OCI-M2 (cell line): ENCODE results near the gene NDRG2.
"Not testable (repeated sequence)": the region's sequence is repeated elsewhere in the genome, so short reads cannot be mapped to it uniquely, and the experiment has no call there.

Experiments
- DNase-seq: peaks from one replicate; lab custom pipeline; 2025; ENCODE audit not compliant: unreplicated experiment; lab: John Stamatoyannopoulos, UW

NDRG2 gene

DNA sequence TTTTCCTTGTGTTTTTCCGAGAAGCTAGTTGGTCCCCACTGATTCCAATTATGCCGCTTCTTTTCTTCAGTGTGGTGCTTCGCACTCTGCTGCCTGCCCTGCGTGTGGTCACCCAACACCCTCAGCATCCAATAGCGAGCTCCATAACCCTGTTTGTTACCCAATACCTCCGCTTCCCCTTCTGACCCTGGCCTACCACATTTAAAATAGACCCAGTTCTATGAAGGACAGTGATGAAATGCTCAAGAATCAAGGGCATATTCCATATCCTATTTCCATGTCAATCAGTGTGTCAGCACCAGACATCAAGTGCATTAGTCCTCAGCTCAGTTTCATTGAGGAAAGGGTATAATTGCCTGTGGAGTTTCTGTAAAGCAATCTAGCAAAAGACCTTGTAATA, 9.5 kb downstream of the NDRG2 start:
- no peak for DNase-seq

DNA sequence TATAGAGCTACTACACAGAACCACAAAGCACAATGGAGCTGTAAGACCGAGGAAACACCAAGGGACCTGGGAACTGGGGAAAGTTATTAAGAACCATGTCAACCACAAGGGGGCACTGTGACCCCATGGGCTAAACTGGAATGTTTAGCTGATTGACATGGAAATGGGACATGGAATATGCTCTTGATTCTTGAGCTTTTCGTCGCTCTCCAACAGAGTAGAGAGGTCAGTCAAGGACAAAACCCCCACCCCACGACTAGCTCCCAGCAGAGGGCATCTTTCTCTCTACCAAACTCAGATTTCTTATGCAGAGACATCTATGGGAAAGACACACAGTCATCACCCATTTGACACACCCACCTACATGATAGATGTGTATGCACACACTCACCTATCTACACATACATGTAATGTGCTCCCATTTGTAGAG, 10.1 kb downstream of the NDRG2 start:
- DNase-seq, result peak; percentile 91

DNA sequence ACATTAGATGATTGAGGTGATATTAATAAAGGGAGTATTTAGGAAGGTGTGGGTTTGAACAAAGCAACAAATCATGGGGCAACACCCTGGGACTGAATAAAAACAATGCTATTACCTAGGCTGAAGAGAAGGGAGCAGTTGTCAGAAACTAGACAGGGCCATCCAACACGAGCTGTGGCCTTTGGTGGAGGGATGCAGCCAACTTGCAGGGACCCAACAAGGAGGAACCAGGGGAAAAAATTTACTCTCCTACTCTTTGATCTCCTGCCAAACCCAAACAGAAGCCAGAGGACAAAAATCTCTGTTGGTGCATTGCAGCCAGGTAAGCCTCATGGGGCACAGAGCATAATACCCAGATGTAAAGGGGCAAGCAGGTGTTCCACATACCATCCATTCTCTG, 13.7 kb downstream of the NDRG2 start:
- no peak for DNase-seq

DNA sequence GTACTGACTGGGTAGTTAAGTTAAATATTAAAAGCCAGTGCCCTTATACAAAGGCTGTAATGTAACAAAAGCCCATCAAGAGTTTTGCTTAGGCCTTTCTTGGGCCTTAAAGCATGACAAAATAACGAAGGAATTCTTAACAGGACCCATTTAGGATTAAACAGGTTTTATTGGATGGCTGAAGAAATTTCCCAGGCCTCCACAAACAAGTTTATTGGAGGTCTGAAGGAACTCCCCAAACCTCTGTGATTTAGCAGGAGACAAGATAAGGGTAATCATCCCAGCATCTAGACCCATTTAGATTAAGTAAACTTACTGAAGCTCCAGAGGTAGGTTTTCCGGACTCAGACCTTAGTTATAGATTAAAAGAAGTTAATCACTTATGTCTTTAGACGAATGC, 15.1 kb downstream of the NDRG2 start:
- DNase-seq, result not testable (repeated sequence)

DNA sequence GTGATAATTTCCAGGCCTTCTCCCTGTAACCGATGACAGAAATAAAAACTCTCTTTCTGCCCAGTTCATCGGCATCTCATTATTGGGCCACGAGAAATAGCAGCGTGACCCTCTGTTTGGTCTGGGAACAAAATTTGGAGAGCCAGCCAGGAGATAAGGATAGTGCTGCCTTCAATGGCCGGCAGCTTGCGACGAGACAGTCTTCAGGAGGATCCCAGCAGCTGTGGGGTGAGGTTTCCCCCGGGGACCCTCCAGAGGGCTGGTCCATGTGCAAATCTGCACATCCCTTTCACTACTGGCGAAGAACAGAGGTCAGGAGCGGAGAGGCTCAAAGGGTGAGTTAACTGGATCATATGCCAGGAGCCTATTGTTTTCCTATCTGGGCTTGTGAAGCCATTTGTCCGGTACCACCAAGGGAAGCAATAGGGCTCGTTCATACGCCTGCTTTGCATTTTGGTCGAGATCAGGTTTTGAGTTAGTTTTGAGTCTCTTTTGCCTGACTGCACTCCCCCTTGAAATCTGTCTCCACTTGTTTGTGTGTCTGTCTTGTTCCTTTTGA, 21.0 kb downstream of the NDRG2 start:
- DNase-seq, result no peak

DNA sequence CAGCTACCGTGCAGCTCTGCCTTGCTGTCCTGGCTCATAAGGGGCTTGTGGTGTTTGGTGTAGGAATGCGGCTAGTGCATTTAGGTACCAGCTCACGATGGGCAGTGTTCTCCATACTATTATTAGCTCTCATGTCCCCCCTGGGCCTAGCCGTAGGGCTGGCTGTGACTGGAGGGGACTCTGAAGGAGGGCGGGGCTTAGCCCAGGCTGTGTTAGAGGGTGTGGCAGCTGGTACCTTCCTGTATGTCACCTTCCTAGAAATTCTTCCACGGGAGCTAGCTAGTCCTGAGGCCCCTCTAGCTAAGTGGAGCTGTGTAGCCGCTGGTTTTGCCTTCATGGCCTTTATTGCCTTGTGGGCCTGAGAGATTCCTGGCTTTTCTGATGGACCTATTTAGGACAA, 23.6 kb downstream of the NDRG2 start:
- no peak for DNase-seq

DNA sequence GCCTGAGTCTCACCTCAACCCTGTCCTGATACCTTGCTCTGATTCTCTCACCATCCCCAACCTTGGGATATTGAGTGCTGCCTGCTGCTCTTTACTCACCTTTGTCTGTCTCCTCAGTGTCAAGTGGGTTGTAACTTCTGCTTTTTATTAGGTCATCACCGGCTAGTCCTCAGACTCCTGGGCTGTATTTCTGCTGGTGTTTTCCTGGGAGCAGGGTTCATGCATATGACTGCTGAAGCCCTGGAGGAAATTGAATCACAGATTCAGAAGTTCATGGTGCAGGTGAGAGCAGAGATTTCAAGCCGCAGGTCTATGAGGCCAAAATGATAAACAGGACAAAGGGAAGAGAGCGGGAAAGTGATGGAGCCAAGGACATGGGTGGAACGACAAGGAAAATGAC, 25.3 kb downstream of the NDRG2 start:
- DNase-seq, result no peak

DNA sequence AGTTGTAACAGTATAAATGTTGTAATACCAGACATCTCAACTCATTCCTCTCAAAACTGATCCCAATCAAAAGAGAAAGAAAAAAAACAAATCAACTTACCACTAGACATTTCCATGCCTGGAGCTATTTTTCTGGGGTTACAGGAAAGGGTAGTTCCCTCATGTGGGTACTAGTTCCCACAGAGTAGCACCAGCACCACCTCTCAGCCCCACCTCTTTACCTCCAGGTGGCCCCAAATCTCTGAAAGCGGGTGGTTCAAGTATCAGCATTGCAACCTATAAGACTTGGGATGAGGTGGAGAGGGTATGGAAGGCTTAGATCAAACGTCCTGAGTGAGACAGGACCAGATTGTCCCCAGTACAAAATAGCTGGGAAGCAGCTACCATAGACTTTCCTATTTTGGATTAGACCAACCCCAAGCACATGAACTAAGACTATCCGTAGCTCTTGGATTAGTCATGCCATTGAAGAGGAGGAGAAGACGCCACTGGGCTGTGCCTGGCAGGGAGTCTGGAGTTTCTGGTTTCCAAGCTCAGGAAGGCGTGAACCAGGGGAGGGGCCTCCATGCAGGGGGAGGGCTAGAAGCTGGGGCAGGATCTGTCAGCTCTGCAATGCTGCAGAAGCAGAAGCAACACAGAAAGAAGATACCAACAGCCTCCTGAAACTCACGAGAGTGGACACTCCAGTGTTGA, 26.0 kb downstream of the NDRG2 start, which contains the start of gene SLC39A2:
Gene SLC39A2 (plus strand): TSS at position 620 of the 693 bp plus-strand sequence. CDS start 154 bp downstream, outside the sequence.
- no peak for DNase-seq

DNA sequence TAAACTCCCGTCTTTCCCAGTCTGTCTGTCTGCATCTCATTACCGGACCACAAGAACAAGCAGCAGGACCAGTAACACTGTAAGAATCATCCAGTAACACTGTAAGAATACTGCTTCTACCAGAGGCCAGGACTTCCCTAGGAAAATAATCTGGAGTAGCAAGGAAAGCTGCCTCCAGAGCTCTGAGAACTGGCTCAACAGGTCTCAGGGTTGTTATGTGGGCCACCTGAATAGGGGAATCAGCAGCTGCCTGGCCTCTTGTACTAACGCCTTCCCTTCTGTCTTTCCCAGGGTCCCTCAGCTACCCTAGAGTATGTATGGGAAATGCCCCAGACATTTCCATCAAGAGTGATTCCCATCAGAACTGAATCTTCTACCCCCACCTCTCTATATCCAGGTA, 26.7 kb downstream of the NDRG2 start:
- no peak for DNase-seq

DNA sequence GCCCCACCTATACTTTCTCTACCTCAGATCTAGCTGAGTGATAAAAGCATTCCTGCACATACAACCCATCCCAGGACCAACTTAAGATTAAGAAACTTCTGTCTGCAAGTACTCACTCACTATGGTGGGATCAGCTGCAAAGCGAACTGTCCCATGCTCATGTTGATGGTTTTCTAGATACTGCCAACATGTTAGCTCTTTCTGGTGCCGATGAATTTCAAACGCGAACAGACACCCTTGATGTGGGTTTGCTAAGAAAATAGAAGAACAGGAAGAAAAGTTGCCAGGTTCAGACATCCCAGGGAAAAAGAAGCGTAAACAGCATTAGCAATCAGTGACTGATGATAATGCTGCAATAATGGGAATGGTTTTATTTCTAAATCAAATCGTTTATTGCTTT, 27.3 kb downstream of the NDRG2 start:
- no peak for DNase-seq

DNA sequence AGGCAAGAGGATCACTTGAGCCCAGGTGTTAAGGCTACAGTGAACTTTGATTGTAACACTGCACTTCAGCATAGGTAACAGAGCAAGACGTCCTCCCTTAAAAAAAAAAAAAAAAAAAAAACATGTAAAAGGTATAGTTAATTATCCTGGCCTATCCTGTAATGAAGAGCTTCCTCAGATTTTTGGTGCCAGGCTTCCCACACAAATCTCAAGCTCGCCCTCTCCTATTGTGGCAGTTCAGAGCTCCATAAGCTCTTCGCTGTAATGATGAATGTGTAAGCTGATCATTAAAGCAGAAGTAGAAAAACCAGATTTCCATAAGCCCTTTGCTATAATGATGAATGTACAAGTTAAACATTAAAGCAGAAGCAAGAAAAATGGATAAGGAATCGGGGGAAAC, 27.7 kb downstream of the NDRG2 start:
- no peak for DNase-seq

DNA sequence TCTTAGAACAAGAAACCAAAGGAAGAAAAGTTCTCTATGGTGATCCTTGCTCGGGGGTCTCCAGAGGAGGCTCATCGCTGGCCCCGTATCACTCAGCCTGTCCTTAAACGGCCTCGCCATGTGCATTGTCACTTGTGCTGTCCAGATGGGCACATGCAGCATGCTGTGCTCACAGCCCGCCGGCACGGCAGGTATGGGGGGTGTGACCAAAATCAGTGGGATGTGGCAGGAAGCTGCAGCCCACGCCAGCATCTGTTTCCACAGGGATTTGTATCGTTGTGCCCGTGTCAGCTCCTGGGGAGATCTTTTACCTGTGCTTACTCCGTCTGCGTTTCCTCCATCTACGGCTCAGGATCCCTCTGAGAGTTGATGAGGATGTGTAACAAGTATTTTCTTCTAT, 28.3 kb downstream of the NDRG2 start:
- no peak for DNase-seq

DNA sequence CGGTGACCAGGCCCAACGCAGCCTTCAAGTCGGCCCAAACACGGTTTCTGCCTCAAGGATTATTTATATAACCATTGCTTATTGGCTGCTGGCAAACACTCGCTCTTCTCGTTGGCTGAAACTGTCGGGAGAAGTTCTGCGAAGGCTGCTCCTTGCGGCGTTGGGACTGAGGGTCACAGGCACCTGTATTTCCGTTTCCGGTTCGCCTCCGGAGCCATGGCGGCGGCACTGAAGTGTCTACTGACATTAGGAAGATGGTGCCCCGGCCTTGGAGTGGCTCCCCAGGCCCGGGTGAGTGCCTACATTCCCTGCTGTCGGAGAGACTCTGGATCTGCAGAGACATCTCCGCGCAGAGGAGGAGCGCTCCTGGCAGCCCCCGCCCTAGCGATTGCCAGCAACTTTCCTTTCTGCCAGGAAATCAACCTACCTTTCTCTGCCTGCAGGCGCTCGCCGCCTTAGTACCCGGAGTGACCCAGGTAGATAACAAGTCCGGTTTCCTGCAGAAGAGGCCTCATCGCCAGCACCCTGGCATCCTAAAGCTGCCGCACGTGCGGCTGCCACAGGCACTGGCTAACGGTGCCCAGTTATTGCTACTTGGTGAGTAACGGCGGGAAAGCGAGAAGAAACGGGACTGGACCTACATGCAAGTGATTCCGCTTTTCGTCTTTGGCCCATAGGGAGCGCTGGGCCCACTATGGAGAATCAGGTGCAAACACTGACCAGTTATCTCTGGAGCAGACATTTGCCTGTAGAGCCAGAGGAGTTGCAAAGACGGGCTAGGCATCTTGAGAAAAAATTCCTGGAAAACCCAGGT, 34.9 kb downstream of the NDRG2 start, which contains the start of gene METTL17:
Gene METTL17 (plus strand): TSS at position 194 of the 814 bp plus-strand sequence. CDS start 23 bp downstream, at position 217.
- DNase-seq, result peak; percentile 89

DNA sequence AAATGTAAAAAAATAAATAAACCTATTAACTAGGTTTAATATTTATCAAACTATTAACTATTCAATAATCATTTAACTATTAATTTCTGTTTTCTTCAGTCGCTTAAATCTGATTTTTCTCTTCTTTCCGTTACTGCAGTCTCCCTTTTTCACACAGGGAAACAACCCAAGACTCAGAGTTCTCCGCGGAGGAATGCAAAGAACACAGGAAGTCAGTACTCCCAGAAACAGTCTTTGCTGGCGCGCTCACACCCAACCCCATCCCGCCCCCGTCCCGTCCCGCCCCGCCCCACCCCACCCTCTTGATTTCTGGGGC, 35.4 kb downstream of the NDRG2 start:
- no peak for DNase-seq

DNA sequence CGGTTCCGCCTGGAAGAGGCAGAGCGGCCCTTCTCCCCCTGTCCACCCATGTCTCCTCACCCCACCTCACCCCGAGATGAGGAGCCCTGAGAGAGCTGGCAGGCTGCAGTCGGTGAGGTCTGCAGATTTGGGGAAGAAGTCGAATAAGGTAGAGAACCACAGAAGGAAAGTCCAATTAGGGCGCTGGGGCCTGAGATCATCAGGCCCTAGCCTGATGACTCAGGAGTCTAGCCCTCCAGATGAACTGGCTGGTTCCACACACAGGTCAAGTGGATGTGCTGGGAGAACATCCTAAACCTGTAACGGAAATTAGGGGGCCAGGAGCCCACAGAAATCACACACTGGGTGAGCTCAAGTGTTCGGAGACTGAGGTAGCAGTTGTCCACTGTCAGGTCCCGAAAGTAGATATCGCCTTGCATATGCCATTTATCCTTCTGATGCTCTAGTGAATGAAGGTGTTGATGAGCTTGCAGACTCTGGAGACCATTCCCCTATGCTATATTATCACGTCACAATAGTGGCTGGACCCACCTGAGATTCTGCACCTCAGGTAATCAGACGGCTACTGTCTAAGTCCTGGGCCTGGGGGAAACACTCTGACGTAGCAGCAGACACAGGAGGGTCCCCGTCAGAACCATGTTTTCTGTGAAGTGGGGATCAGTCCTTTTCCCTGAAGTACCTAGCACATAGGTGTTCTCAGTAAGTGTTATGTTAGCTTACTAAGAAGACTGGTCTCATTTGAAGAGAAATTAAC, 36.0 kb downstream of the NDRG2 start:
- DNase-seq, result no peak

DNA sequence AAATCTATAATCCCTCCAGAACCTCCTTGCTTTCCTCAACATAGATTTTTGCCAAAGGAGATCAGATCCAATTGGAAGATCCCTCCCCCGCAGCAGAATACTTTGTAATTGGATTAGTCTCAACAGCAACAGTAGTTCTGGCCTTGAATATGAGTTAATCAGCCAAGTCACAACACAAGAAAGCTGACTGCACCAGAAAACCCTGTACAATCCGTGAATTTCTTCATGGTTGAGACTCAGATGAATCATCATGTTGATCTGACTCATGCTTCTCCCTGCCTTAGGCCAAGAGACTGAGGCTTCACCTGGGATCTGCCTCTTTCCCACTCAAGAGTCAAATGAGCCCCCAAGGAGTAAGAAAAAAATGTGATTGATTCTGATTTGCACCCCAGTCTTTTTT, 38.0 kb downstream of the NDRG2 start:
- no peak for DNase-seq

DNA sequence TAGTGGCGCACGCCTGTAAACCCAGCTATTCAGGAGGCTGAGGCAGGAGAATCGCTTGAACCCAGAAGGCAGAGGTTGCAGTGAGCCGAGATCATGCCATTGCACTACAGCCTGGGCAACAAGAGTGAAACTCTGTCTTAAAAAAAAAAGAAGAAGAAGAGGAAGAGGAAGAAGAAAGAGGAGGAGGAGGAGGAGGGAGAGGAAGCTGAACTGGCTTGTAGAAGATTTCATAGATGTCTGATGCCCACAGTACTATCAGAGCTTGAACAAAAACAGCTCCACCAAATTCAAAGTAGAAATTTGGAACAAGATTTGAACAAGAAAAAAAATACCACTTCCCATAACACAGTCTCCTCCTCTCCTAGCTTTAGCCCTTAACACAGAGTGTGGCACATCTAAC, 39.2 kb downstream of the NDRG2 start:
- DNase-seq, result not testable (repeated sequence)

DNA sequence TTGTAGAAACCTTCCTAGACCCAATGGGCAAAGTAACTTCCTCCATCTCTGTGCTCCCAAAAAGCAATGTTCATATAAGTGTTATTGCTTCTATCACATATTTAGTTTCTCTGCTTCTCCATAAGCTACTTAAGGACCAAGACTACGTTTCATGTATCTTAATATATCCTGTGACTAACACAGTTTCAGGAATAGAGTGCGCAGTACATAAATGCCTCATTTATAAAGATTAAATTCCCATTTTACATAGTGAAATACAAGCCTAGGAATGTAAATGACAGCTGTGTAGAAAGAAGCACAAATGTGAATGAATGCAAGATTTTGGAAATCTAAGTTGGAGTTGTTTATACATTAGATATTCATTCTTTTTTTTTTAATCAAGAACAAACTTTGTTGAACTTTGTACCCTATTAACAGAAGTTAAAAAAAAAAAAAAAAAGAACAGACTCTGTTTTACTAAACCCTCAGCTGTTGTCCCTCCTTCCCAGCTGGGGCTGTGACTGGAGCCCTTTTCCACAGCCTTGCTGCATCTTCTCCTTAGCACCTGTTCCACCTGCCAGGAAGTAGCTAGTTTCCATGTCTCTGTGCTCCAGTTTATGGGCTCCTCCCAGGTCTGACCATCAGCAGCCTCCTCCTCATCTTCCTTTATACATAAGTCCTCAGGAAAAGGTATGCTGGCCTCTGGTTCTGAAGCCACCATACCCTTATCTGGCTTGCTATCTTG, 42.1 kb downstream of the NDRG2 start:
- no peak for DNase-seq

DNA sequence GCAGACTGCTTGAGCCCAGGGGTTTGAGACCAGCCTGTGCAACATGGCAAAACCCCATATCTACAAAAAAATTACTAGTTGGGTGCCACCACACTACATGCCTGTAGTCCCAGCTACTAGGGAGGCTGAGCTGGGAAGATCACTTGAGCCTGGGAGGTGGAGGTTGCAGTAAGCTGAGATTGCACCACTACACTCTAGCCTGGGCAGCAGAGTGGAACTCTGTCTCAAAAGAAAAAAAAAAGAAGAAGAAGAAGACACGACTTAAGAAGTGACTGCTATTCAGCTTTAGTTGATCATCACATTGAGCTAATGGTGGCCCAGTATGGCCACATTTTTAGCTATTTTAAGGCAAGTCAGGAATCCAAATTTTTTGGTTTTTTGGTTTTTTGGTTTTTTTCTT, 44.0 kb downstream of the NDRG2 start:
- no peak for DNase-seq

DNA sequence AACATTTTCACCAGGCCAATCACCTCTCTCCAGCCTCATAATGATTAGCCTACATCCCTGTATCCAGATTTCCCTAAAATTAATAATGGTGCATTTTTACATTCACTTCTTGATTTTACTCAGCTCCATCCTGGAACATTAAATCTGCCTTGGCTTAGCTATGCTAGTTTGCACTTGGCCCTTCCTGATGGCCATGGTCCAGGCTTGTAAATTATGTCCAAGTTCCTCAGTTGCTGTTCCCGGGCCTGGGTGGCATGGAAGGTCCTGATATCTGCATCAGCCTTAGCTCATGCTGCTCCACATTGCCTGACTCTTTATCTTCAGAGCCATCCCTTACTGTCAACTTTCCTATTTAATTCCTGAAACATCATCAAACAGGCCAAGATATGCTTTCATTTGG, 46.2 kb downstream of the NDRG2 start:
- DNase-seq, result no peak

DNA sequence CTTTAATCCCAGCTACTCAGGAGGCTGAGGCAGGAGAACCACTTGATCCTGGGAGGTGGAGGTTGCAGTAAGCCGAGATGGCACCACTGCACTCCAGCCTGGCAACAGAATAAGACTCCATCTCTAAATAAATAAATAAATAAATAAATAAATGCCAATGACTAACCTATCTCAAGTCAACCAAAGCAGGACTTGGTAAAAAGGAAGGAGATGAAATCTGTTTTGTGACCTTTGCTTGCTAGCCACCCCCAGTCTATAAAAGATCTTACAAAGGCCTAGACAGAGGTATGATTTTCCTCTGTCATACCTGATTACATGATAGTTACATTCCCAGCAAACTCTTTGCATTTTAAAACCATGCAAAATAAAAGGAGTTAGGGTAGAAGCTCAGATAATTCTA, 48.6 kb downstream of the NDRG2 start:
- no peak for DNase-seq
